Measurements from ENCODE around the gene TPM4. TPM values are rescaled to one million over a fixed set of nuclear protein-coding genes. Genes with fewer than 3 reads are reported as not detected.
A peak's percentile ranks its signal among the peaks of the same experiment; 100 is the strongest.
"Not testable (repeated sequence)": the region's sequence is repeated elsewhere in the genome, so short reads cannot be mapped to it uniquely, and the experiment has no call there.

The TPM4 gene
- polyA plus RNA-seq, 1 donor = 223 TPM

DNA sequence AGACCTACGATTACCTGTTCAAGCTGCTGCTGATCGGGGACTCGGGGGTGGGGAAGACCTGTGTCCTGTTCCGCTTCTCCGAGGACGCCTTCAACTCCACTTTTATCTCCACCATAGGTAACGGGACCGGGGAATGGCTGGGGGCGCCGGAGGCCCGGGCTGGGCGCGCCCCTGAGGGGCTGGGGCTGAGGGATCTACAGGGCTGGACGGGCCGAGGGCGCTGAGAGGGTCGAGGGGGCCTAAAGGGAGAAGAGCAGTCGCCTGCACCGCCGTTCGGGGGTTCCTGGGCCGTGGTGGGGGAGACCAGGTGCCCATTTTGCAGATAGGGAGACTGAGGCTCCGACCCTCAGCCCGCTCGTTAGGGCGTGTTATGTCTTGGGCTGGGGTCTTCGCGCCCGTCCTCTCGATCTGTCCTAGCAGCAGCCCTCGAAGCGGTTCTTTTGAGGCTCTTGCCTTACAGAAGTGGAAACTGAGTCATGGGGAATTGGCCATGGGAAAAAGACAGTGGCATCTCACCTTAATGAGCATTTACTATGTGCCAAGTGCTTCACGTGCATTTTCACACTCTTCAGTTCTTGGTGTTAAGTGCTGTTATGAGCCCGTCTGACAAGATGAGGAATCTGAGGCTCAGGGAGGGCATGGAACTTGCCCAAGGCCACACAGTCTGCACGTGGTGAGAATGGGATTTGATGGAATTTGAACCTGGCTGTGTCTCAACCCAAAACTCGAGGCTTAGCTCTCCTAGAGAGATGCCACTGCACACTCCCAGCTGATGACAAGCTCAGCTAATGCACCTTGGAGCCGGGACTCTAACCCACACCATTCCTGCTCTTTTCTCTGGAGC is 35.8 kb downstream of the TPM4 start:
- Histone ChIP-seq H3K36me3 (ENCODE audit: control insufficient read depth, insufficient read depth, low read length) (peaks cover 9% of the 10 kb centered on the region), H3K4me1 (ENCODE audit: control insufficient read depth, insufficient read depth, low read length) (peaks cover 49% of the 10 kb centered on the region), H3K27me3 (ENCODE audit: control insufficient read depth, insufficient read depth, low read length) (no peaks in the 10 kb centered on the region), H3K27ac (ENCODE audit: low read length) (peak overlapping the region; percentile 86), H3K9me3 (ENCODE audit: control insufficient read depth, low read depth, low read length) (no peaks in the 10 kb centered on the region), H3K4me3 (ENCODE audit: low read length) (peak overlapping the region; percentile 96)
- DNase-seq = peak in 1 of 2 donors; percentile 62
- WGBS (ENCODE audit: insufficient coverage, low lambda C conversion rate) = no CpG with 5 or more reads among the region's 37 CpGs

DNA sequence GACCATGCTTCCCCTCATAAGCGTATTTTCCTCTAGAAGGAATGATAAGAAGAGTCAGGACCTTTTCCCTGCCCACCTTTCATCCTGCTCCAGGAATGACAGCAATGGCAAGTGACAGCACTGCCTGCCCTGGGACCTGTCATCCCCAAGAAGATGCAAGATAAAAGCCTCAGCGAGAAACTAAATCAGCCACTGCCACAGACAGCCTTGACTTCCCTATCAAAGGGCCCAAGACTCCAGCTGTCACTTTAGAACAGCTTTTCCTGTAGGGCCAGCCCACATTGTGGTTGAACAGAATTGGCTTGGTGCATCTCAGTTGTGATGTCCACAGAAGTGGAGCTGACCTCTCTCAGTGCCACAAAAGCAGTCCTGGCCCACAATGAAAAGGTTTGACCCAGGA is 36.5 kb downstream of the TPM4 start:
- H3K4me1 ChIP-seq (ENCODE audit: control insufficient read depth, insufficient read depth, low read length) = peaks cover 55% of the 10 kb centered on the region

DNA sequence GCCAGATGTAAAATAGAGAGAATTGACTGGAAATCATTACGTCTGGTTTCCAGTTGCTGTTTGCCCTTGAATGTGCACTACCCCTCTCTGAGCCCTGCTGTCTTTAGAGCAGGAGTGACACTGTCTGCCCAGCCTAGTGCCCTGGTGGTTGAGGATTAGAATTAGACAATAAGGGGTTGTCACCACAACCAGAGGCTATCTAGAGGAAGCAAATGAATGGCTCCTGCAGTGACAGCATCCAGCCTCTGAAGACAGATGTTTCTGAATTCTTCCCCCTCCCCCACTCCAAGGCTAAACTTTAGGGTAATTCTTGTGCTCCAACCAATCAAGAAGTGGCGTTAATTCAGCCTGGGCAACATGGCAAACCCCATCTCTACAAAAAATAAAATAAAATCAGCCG is 37.4 kb downstream of the TPM4 start:
- H3K27ac ChIP-seq (ENCODE audit: low read length) = peak overlapping the region; percentile 14
- DNase-seq = no peak
- no peaks in the 10 kb centered on the region for H3K27me3 ChIP-seq (ENCODE audit: control insufficient read depth, insufficient read depth, low read length)
- H3K4me3 ChIP-seq (ENCODE audit: low read length) = no peak overlapping the region
- H3K36me3 ChIP-seq (ENCODE audit: control insufficient read depth, insufficient read depth, low read length) = peaks cover 23% of the 10 kb centered on the region
- peaks cover 59% of the 10 kb centered on the region for H3K4me1 ChIP-seq (ENCODE audit: control insufficient read depth, insufficient read depth, low read length)
- no CpG with 5 or more reads among the region's 3 CpGs for WGBS (ENCODE audit: insufficient coverage, low lambda C conversion rate)
- no peaks in the 10 kb centered on the region for H3K9me3 ChIP-seq (ENCODE audit: control insufficient read depth, low read depth, low read length)

More for the DNA sequence above, 36.5 kb downstream of the TPM4 start:
- Histone ChIP-seq H3K36me3 (ENCODE audit: control insufficient read depth, insufficient read depth, low read length) (peaks cover 14% of the 10 kb centered on the region), H3K27ac (ENCODE audit: low read length) (peak overlapping the region; percentile 86), H3K9me3 (ENCODE audit: control insufficient read depth, low read depth, low read length) (no peaks in the 10 kb centered on the region), H3K4me3 (ENCODE audit: low read length) (peak overlapping the region; percentile 96), H3K27me3 (ENCODE audit: control insufficient read depth, insufficient read depth, low read length) (no peaks in the 10 kb centered on the region)
- DNase-seq = no peak
- 100% methylated on average over 1 of the region's 2 CpGs for WGBS (ENCODE audit: insufficient coverage, low lambda C conversion rate)

DNA sequence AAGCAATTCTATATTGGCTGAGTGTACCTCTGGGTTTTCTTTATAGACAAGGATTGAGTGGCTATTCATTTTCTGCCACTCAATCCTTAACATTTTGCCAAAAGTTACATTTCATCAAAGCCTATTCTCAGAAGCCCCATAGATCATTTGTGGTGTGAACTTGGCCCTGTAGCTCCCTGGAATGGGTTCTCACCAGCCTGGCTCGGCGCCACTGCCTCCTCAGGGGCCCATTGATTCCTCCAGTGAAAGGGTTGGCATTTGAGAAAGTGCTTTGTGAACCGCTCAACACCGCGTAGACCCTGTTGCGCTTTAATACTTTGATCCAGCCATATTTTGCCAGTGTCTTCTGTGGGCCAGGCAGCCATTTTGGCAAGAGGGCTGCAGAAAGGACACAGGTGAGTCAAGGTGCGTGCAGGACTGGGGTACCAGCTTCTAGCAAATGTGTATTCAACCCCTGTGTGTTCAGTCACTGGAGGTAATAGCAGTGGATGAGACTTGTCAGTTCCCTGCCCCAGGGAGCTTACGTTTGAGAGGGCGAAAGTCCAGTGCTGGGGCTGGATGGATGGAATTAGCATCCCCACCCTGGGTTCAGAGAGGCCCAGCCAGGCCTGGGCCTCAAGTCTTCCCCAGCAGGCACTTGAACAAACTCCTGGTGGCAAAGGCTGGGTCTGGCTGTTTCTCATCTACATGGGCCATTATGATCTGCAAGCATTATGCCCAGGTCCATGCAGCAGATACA is 39.2 kb downstream of the TPM4 start:
- Histone ChIP-seq H3K9me3 (ENCODE audit: control insufficient read depth, low read depth, low read length) (no peaks in the 10 kb centered on the region), H3K4me1 (ENCODE audit: control insufficient read depth, insufficient read depth, low read length) (peaks cover 73% of the 10 kb centered on the region), H3K27ac (ENCODE audit: low read length) (peak overlapping the region; percentile 93), H3K4me3 (ENCODE audit: low read length) (no peak overlapping the region), H3K27me3 (ENCODE audit: control insufficient read depth, insufficient read depth, low read length) (no peaks in the 10 kb centered on the region), H3K36me3 (ENCODE audit: control insufficient read depth, insufficient read depth, low read length) (peaks cover 32% of the 10 kb centered on the region)
- peak; percentile 83 to 89 for DNase-seq
- WGBS (ENCODE audit: insufficient coverage, low lambda C conversion rate) = no CpG with 5 or more reads among the region's 9 CpGs

DNA sequence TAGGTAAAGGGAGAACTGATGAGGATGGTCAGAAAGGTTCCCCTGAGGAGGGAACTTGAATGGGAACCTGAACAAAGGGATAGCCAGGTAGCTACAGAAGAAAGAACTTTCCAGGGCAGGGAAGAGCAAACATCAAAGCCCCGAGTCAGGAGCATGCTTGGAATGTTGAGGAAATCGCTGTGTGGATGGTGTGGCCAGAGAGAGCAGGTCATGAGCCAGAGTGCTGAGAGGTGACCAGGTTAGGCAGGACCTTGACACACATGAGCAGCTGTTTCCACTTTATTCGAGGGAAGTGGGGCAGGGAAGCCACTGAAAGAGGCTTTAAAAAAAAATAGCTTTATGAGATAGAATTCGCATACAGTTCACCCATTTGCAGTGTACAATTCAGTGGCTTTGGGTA is 39.8 kb downstream of the TPM4 start:
- H3K27me3 ChIP-seq (ENCODE audit: control insufficient read depth, insufficient read depth, low read length) = no peaks in the 10 kb centered on the region
- no peaks in the 10 kb centered on the region for H3K9me3 ChIP-seq (ENCODE audit: control insufficient read depth, low read depth, low read length)
- H3K36me3 ChIP-seq (ENCODE audit: control insufficient read depth, insufficient read depth, low read length) = peaks cover 36% of the 10 kb centered on the region
- no peak for DNase-seq
- no peak overlapping the region for H3K4me3 ChIP-seq (ENCODE audit: low read length)
- WGBS (ENCODE audit: insufficient coverage, low lambda C conversion rate) = no CpG with 5 or more reads among the region's 4 CpGs
- peak overlapping the region; percentile 93 for H3K27ac ChIP-seq (ENCODE audit: low read length)
- H3K4me1 ChIP-seq (ENCODE audit: control insufficient read depth, insufficient read depth, low read length) = peaks cover 71% of the 10 kb centered on the region

DNA sequence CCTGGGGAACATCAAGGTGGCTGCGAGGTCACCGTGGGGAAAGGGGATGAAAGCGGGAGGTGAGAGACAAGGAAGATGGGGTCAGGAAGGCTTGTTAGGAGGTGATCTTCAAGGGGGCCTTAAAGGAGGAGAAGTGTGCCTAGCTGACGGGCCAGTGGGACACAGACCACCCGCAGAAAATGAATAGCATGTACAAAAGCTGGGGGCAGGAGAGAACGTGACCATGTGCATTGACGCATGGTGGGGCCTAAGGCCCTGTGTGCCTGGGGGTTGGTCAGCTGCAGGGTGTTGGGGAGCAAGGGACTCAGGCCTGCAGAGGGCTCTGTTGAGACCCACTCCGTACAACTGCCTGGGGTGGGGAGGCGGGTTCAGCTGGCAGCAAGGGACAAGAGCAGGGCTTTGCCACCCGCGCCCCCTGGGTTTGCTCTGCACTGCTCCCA is 41.3 kb downstream of the TPM4 start:
- H3K27ac ChIP-seq (ENCODE audit: low read length) = peak overlapping the region; percentile 23
- no peaks in the 10 kb centered on the region for H3K9me3 ChIP-seq (ENCODE audit: control insufficient read depth, low read depth, low read length)
- H3K4me1 ChIP-seq (ENCODE audit: control insufficient read depth, insufficient read depth, low read length) = peaks cover 64% of the 10 kb centered on the region
- no peaks in the 10 kb centered on the region for H3K27me3 ChIP-seq (ENCODE audit: control insufficient read depth, insufficient read depth, low read length)
- H3K4me3 ChIP-seq (ENCODE audit: low read length) = no peak overlapping the region
- no peak for DNase-seq
- H3K36me3 ChIP-seq (ENCODE audit: control insufficient read depth, insufficient read depth, low read length) = peaks cover 51% of the 10 kb centered on the region
- no CpG with 5 or more reads among the region's 11 CpGs for WGBS (ENCODE audit: insufficient coverage, low lambda C conversion rate)

DNA sequence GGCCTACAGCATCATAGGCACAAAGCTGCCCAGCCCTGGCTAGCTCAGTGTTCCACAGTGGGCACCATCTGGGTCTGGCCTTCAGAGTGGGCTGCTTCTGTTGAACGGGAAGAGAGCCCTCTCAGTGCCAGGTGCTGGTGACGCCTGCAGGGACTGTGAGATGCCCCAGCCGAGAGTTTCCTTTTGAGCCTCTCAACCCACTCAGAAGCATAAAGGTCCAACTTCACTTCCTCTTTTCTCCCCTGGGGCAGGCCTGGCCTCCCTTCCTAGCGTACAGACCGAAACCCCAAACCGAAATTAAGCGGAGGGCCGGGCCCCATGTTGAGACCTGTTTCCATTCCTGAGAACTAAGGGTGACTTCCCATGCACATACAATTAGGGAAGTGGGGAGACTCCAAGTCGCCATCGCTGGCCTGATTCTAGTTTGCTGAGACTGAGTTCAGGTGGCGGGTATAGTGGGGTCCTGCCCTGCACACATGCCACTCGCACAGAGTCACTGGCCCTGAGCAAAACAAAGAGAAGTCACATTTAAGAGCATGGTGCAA is 42.3 kb downstream of the TPM4 start:
- H3K4me3 ChIP-seq (ENCODE audit: low read length) = no peak overlapping the region
- WGBS (ENCODE audit: insufficient coverage, low lambda C conversion rate) = no CpG with 5 or more reads among the region's 12 CpGs
- H3K27me3 ChIP-seq (ENCODE audit: control insufficient read depth, insufficient read depth, low read length) = no peaks in the 10 kb centered on the region
- DNase-seq = no peak
- peak overlapping the region; percentile 89 for H3K27ac ChIP-seq (ENCODE audit: low read length)
- H3K9me3 ChIP-seq (ENCODE audit: control insufficient read depth, low read depth, low read length) = no peaks in the 10 kb centered on the region
- peaks cover 58% of the 10 kb centered on the region for H3K4me1 ChIP-seq (ENCODE audit: control insufficient read depth, insufficient read depth, low read length)
- H3K36me3 ChIP-seq (ENCODE audit: control insufficient read depth, insufficient read depth, low read length) = peaks cover 52% of the 10 kb centered on the region

DNA sequence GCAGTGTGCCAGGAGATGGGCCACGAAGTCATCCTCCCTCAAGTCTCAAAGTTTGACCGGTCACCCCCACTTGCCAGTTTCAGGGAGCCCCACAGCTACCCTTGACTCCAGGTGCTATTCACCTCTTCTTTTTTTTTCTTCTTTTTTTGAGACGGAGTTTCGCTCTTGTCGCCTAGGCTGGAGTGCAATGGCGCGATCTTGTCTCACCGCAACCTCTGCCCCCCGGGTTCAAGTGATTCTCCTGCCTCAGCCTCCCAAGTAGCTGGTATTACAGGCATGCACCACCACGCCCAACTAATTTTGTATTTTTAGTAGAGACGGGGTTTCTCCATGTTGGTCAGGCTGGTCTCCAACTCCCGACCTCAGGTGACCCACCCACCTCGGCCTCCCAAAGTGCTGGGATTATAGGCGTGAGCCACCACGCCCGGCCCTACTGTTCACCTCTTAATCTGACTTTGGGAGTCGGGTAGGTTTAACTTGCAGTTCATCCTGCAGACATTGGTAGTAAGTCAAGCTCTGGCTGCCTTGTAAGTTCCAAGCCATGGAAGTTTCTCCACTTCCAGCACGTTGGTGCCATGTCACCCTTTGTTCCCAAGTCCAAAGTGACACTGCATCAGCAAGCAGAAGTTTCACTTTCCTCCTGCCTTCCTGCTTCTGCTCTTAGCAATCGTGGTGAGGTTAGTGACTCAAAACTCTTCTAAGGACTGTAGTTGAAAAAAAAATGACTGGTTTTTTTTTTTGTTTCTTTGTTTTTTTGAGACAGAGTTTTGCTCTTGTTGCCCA is 43.0 kb downstream of the TPM4 start:
- H3K4me1 ChIP-seq (ENCODE audit: control insufficient read depth, insufficient read depth, low read length) = peaks cover 52% of the 10 kb centered on the region

DNA sequence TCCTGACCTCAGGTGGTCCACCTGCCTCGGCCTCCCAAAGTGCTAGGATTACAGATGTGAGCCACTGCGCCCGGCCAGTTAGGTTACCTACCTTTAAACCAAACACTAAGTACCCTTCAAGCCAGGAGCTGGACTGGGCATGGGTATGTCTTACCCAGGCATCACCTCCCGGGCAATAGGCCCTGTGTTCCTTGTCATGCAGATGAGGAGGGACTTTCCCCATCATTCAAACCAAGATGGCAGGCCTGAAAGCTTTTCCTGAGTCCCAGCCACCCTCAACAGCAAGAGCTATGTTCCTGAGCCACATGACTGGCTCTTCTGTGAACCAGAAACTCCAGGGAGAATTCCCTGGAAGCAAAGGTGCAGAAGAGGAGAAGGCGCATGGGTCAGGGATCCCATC is 44.8 kb downstream of the TPM4 start:
- Histone ChIP-seq H3K4me1 (ENCODE audit: control insufficient read depth, insufficient read depth, low read length) (peaks cover 50% of the 10 kb centered on the region), H3K4me3 (ENCODE audit: low read length) (no peak overlapping the region), H3K36me3 (ENCODE audit: control insufficient read depth, insufficient read depth, low read length) (peaks cover 74% of the 10 kb centered on the region), H3K9me3 (ENCODE audit: control insufficient read depth, low read depth, low read length) (no peaks in the 10 kb centered on the region), H3K27ac (ENCODE audit: low read length) (no peak overlapping the region), H3K27me3 (ENCODE audit: control insufficient read depth, insufficient read depth, low read length) (no peaks in the 10 kb centered on the region)
- no CpG with 5 or more reads among the region's 5 CpGs for whole genome bisulfite sequencing (ENCODE audit: insufficient coverage, low lambda C conversion rate)
- DNase-seq = no peak

More for the DNA sequence above, 43.0 kb downstream of the TPM4 start:
- Histone ChIP-seq H3K36me3 (ENCODE audit: control insufficient read depth, insufficient read depth, low read length) (peaks cover 55% of the 10 kb centered on the region), H3K27ac (ENCODE audit: low read length) (peak overlapping the region; percentile 89)
- not testable (repeated sequence) for H3K27me3 ChIP-seq (ENCODE audit: control insufficient read depth, insufficient read depth, low read length); H3K4me3 ChIP-seq (ENCODE audit: low read length); H3K9me3 ChIP-seq (ENCODE audit: control insufficient read depth, low read depth, low read length)
- WGBS (ENCODE audit: insufficient coverage, low lambda C conversion rate) = 33% methylated on average over 1 of the region's 19 CpGs
- peak; percentile 90 to 95 for DNase-seq

DNA sequence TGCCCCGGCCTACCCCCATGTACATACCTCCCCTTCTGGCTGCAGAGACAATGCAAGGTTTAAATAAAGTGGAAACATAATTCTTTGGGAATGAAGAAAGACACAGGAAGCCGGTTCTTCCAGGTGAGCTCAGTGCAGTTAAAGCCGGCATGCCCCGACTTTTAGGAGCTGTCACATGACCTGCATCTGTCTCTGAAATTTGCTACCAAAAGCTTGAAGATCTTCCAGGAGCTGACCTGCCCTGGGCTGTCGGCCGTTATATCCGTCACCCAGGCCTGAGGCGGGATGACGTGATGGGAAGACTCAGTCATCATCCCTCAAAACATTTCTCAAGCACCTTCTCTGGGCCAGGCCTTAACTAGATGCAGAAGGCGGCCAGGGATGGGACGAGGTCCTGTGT is 45.7 kb downstream of the TPM4 start:
- no CpG with 5 or more reads among the region's 11 CpGs for WGBS (ENCODE audit: insufficient coverage, low lambda C conversion rate)
- Histone ChIP-seq H3K4me1 (ENCODE audit: control insufficient read depth, insufficient read depth, low read length) (peaks cover 44% of the 10 kb centered on the region), H3K4me3 (ENCODE audit: low read length) (no peak overlapping the region), H3K27me3 (ENCODE audit: control insufficient read depth, insufficient read depth, low read length) (no peaks in the 10 kb centered on the region), H3K36me3 (ENCODE audit: control insufficient read depth, insufficient read depth, low read length) (peaks cover 79% of the 10 kb centered on the region), H3K9me3 (ENCODE audit: control insufficient read depth, low read depth, low read length) (no peaks in the 10 kb centered on the region), H3K27ac (ENCODE audit: low read length) (no peak overlapping the region)
- no peak for DNase-seq

Measured in large intestine (tissue), 3 donors.